T-helper 1 cell treated with Interleukin-12 subunit alpha and Interleukin-12 subunit beta and Interleukin-4 antibody, amounts not matched to agents 30 ng/mL and 1 ng/mL, for 36 hours (primary cell): Measurements from ENCODE around the gene IQGAP1. TPM values are rescaled to one million over a fixed set of nuclear protein-coding genes. Genes with fewer than 3 reads are reported as not detected.
"Not testable (repeated sequence)": the region's sequence is repeated elsewhere in the genome, so short reads cannot be mapped to it uniquely, and the experiment has no call there.

Experiments used
- intact Hi-C: fragments of 100-400 bp; cut with micrococcal nuclease; formaldehyde crosslinking; loops from one replicate; pipeline ENCODE4 v1.15.1; 2024
- total RNA-seq: library from RNA; stranded (reverse); gene quantifications from 2 replicates; pipeline ENCODE4 v1.2.3, GENCODE V29; 2022

IQGAP1 gene
- total RNA-seq, 1 donor from 2014 or later = 196 TPM

GRCh38 chr15:90523373-90523772 lies 135.3 kb downstream of the IQGAP1 start:
- intact Hi-C loops = no loop called here

- intact Hi-C loops = not testable (repeated sequence)
Observed at GRCh38 chr15:90524018-90524803, 136.2 kb downstream of the IQGAP1 start.

- intact Hi-C loops = no loop called here
Observed at GRCh38 chr15:90529011-90529370, 140.9 kb downstream of the IQGAP1 start.

GRCh38 chr15:90529371-90530249 lies 141.6 kb downstream of the IQGAP1 start, which contains the start of gene CRTC3:
Gene CRTC3 (plus strand): TSS chr15:90529923. CDS start chr15:90530072, 149 bp downstream.
- intact Hi-C loops = loop anchor here (1.0 to 10.0 kb wide), 5 partner anchors 10 to 405 kb away; partner anchors contain the start of genes MAN2A2 and UNC45A

- intact Hi-C loops = loop anchor here (1.0 to 10.0 kb wide), 5 partner anchors 9 to 404 kb away; partner anchors contain the start of genes MAN2A2 and UNC45A
Observed at GRCh38 chr15:90530250-90531051, 142.4 kb downstream of the IQGAP1 start.

- intact Hi-C loops = loop anchor here (2.0 to 10.0 kb wide), 4 partner anchors 44 to 404 kb away; partner anchors contain the start of genes MAN2A2 and UNC45A
Observed at GRCh38 chr15:90531147-90531546, 143.1 kb downstream of the IQGAP1 start.

GRCh38 chr15:90535254-90535653 lies 147.2 kb downstream of the IQGAP1 start:
- intact Hi-C loops = loop anchor here (10.0 kb wide), 1 partner anchor 370 kb away; the partner anchor contains the start of gene MAN2A2

GRCh38 chr15:90539789-90540188 lies 151.7 kb downstream of the IQGAP1 start:
- intact Hi-C loops = loop anchor here (1.0 to 10.0 kb wide), 4 partner anchors 9 to 365 kb away; partner anchors contain the start of gene MAN2A2

GRCh38 chr15:90540768-90541167 lies 152.7 kb downstream of the IQGAP1 start:
- intact Hi-C loops = loop anchor here (2.0 kb wide), 1 partner anchor 20 kb away; no protein-coding TSS in a partner anchor

GRCh38 chr15:90545095-90545494 lies 157.1 kb downstream of the IQGAP1 start:
- intact Hi-C loops = loop anchor here (1.0 kb wide), 1 partner anchor 16 kb away; no protein-coding TSS in a partner anchor

GRCh38 chr15:90547540-90547939 lies 159.5 kb downstream of the IQGAP1 start:
- intact Hi-C loops = no loop called here

- intact Hi-C loops = no loop called here
Observed at GRCh38 chr15:90550919-90551318, 162.9 kb downstream of the IQGAP1 start.

Other genes with a start within 250 kb of the IQGAP1 start
- gene SEMA4B, start 186.9 kb upstream of the IQGAP1 start, total RNA-seq = 27.5 and 30.7 TPM in 2 replicates
- gene CIB1, start 154.3 kb upstream of the IQGAP1 start, total RNA-seq = 124 and 126 TPM in 2 replicates
- 17.9 and 19.3 TPM in 2 replicates for gene GDPGP1, start 154.0 kb upstream of the IQGAP1 start, total RNA-seq
- gene TTLL13, start 138.7 kb upstream of the IQGAP1 start, total RNA-seq = 0.61 and 1.4 TPM in 2 replicates
- 32.7 and 34.7 TPM in 2 replicates for gene NGRN, start 122.6 kb upstream of the IQGAP1 start, total RNA-seq
- 1.2 and 3.0 TPM in 2 replicates for gene ZNF774, start 36.0 kb upstream of the IQGAP1 start, total RNA-seq
- 105 and 115 TPM in 2 replicates for gene CRTC3, start 141.7 kb downstream of the IQGAP1 start, total RNA-seq